Activated B cell treated with CpG ODN at 0.5 μM for 24 hours (primary cell): ENCODE data around the gene TNFAIP8L1. TPM values are rescaled to one million over a fixed set of nuclear protein-coding genes. Genes with fewer than 3 reads are reported as not detected.

ENCODE experiments used
- ATAC-seq: fragments of 200-7000 bp; cut with Tn5 transposase; one replicate; pipeline ENCODE4 v1.10.0; 2021; ENCODE audit warnings: low read depth, mild to moderate bottlenecking, moderate library complexity
- CTCF ChIA-PET: fragments of 350-600 bp; sonication (Branson Sonifier 250); formaldehyde crosslinking; loops from one replicate; lab custom pipeline; 2021; ENCODE audit warnings: antibody characterized with exemption; lab: Charles Lee
- POLR2A ChIA-PET: fragments of 350-600 bp; sonication (Branson Sonifier 250); formaldehyde crosslinking; loops from one replicate; lab custom pipeline; 2021; ENCODE audit warnings: antibody characterized with exemption; lab: Charles Lee
- DNase-seq: peaks from one replicate; pipeline ENCODE4 v3.0.0; 2022
- H3K27ac Mint-ChIP-seq: one replicate; pipeline ENCODE4 v1.8.0; 2020; ENCODE audit warnings: mixed read lengths
- H3K27me3 Mint-ChIP-seq: one replicate; pipeline ENCODE4 v1.8.0; 2021; ENCODE audit warnings: mixed read lengths
- H3K36me3 Mint-ChIP-seq: one replicate; pipeline ENCODE4 v1.8.0; 2021; ENCODE audit warnings: low read depth, mixed read lengths
- H3K4me1 Mint-ChIP-seq: one replicate; pipeline ENCODE4 v1.8.0; 2021; ENCODE audit warnings: mixed read lengths
- H3K4me3 Mint-ChIP-seq: one replicate; pipeline ENCODE4 v1.8.0; 2020; ENCODE audit warnings: mild to moderate bottlenecking, mixed read lengths
- H3K9me3 Mint-ChIP-seq: one replicate; pipeline ENCODE4 v1.8.0; 2020; ENCODE audit warnings: mixed read lengths
- intact Hi-C: fragments of 100-400 bp; cut with micrococcal nuclease; formaldehyde crosslinking; loops from one replicate; pipeline ENCODE4 v1.15.1; 2024
- total RNA-seq: library from RNA; stranded (reverse); gene quantifications from 2 replicates; pipeline ENCODE4 v1.2.3, GENCODE V29; 2022
- TF ChIP-seq, protein P1 (sequence below): fragments of 200-600 bp; IDR thresholded peaks from one replicate; pipeline ENCODE4 v1.8.0; 2022; ENCODE audit warnings: antibody characterized with exemption, mild to moderate bottlenecking

The TNFAIP8L1 gene
- total RNA-seq, 1 donor from 2014 or later = 15.5 TPM

DNA sequence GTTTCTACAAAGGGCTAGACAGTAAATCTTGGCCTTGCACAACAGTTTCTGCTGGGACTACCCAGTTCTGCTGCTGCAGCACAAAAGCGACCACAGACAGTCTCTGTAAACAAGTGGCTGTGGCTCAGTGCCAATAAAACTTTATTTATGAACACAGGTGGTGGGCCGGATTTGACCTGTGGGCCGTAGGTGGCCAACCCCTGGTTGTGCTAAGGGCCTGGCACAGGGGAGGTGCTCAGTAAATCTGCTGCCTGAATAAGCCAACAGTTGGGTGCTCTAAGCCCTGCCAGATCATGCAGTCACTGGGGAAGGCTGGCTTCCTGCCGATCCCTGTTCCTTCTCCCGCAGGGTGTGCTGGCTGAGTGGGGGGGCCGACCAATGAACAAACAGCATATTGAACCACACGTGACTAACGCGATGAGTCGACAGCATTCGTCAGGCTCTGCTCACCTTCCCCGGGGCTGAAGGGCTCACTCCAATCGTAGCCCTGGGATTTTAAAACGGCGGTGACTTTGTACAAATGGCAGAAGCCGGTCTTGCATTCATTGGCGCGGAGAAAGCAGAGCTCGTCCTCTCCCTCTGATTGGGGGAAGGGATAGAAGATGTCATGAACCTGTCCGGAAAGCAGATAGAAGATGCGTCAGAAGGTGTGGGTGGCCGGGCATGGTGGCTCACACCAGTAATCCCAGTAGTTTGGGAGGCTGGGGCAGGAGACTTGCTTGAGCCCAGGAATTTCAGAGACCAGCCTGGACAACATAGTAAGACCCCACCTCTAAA lies 55.1 kb downstream of the TNFAIP8L1 start:
- intact Hi-C loops = no loop called here
- Mint-ChIP-seq H3K27me3 (no peaks in the 10 kb centered on the region), H3K4me3 (no peak overlapping the region), H3K36me3 (peaks cover 79% of the 10 kb centered on the region), H3K9me3 (no peaks in the 10 kb centered on the region), H3K27ac (no peak overlapping the region), H3K4me1 (no peaks in the 10 kb centered on the region)
- no peak for DNase-seq
- no peak for ATAC-seq
- ChIA-PET POLR2A (no interaction called here), CTCF (no interaction called here)
- TF ChIP-seq, protein P1, sequence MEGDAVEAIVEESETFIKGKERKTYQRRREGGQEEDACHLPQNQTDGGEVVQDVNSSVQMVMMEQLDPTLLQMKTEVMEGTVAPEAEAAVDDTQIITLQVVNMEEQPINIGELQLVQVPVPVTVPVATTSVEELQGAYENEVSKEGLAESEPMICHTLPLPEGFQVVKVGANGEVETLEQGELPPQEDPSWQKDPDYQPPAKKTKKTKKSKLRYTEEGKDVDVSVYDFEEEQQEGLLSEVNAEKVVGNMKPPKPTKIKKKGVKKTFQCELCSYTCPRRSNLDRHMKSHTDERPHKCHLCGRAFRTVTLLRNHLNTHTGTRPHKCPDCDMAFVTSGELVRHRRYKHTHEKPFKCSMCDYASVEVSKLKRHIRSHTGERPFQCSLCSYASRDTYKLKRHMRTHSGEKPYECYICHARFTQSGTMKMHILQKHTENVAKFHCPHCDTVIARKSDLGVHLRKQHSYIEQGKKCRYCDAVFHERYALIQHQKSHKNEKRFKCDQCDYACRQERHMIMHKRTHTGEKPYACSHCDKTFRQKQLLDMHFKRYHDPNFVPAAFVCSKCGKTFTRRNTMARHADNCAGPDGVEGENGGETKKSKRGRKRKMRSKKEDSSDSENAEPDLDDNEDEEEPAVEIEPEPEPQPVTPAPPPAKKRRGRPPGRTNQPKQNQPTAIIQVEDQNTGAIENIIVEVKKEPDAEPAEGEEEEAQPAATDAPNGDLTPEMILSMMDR = no peak

DNA sequence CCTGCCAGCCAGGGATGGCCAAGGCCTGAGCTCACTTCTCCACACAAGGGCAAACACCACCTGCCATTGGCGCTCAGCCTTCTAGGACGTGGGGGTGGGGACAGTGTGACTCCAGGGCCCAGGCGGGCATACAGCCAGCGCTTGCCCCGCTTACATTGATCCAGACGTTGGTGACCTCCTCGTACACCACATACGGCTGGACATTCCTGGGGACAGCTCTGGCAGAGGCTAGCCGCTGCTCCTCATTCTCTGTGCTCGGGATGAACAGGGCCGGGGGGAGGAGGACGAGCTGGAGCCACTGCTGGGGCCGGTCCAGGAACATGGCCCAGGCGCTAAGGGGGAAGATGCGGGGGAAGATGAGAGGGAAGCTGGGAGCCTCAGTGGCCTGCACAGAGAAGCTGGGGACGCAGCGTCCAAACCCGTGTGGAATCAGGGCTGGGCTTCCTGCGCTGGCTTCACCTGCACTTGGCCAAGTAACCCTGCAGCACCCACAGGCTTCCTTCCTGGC lies 56.0 kb downstream of the TNFAIP8L1 start:
- H3K4me3 Mint-ChIP-seq = no peak overlapping the region
- H3K27me3 Mint-ChIP-seq = no peaks in the 10 kb centered on the region
- ChIA-PET POLR2A (no interaction called here), CTCF (no interaction called here)
- TF ChIP-seq, protein P1 = no peak
- no peak overlapping the region for H3K27ac Mint-ChIP-seq
- H3K36me3 Mint-ChIP-seq = peaks cover 80% of the 10 kb centered on the region
- no peak for ATAC-seq
- intact Hi-C loops = no loop called here
- H3K9me3 Mint-ChIP-seq = no peaks in the 10 kb centered on the region
- H3K4me1 Mint-ChIP-seq = no peaks in the 10 kb centered on the region
- DNase-seq = no peak

DNA sequence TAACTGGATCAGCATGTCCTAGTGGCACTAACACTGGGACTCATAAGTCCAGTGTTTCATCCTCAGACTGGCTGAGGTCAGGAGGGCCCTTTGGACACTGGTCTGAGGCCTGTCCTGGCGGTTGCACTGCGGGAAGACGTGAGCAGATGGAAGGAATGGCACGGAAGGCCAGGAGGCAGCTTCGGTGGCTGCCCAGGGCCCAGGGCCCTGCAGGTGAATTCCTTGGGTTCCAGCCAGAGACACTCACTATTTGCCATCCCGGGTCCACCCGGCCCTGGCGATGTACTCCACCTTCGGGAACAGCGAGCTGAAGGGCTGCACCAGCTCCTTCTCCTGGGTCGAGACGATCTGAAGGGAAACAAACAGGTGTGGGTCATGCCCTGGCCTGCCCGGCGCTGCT lies 58.0 kb downstream of the TNFAIP8L1 start:
- Mint-ChIP-seq H3K4me3 (no peak overlapping the region), H3K9me3 (no peaks in the 10 kb centered on the region), H3K27ac (no peak overlapping the region), H3K27me3 (no peaks in the 10 kb centered on the region), H3K4me1 (no peaks in the 10 kb centered on the region), H3K36me3 (peaks cover 86% of the 10 kb centered on the region)
- no peak for DNase-seq
- intact Hi-C loops = no loop called here
- no peak for ATAC-seq
- ChIA-PET CTCF (no interaction called here), POLR2A (interaction anchor here (0.7 kb wide), 1 partner anchor 170 kb away, joined by 3 read pairs; the partner anchor contains the start of gene PLIN3)
- TF ChIP-seq, protein P1 = no peak

GRCh38 chr19:4699826-4700692 lies 60.7 kb downstream of the TNFAIP8L1 start:
- Mint-ChIP-seq H3K36me3 (peaks cover 82% of the 10 kb centered on the region), H3K4me3 (no peak overlapping the region), H3K9me3 (no peaks in the 10 kb centered on the region), H3K27ac (no peak overlapping the region), H3K27me3 (no peaks in the 10 kb centered on the region), H3K4me1 (no peaks in the 10 kb centered on the region)
- DNase-seq = no peak
- TF ChIP-seq, protein P1 = no peak
- ChIA-PET POLR2A (no interaction called here), CTCF (no interaction called here)
- ATAC-seq = no peak
- intact Hi-C loops = no loop called here

- H3K27me3 Mint-ChIP-seq = no peaks in the 10 kb centered on the region
- H3K36me3 Mint-ChIP-seq = peaks cover 81% of the 10 kb centered on the region
- DNase-seq (no peak), ATAC-seq (no peak)
- intact Hi-C loops = no loop called here
- no peaks in the 10 kb centered on the region for H3K9me3 Mint-ChIP-seq
- POLR2A ChIA-PET = no interaction called here
- H3K4me3 Mint-ChIP-seq = no peak overlapping the region
- no peak overlapping the region for H3K27ac Mint-ChIP-seq
- CTCF ChIA-PET = no interaction called here
- no peaks in the 10 kb centered on the region for H3K4me1 Mint-ChIP-seq
- TF ChIP-seq, protein P1 = no peak
These were observed 61.3 kb downstream of the TNFAIP8L1 start for GRCh38 chr19:4700693-4700970.
